HG03521 (cell line): ENCODE measurements around the gene TYK2.
A peak's percentile ranks its signal among the peaks of the same experiment; 100 is the strongest.
"Not testable (repeated sequence)": the region's sequence is repeated elsewhere in the genome, so short reads cannot be mapped to it uniquely, and the experiment has no call there.

Source experiments
- ATAC-seq: cut with Tn5 transposase; IDR thresholded peaks from one replicate; pipeline ENCODE4 v1.9.1; 2021; ENCODE audit warnings: mild to moderate bottlenecking, moderate library complexity; ENCODE audit not compliant: unreplicated experiment

TYK2 gene

DNA sequence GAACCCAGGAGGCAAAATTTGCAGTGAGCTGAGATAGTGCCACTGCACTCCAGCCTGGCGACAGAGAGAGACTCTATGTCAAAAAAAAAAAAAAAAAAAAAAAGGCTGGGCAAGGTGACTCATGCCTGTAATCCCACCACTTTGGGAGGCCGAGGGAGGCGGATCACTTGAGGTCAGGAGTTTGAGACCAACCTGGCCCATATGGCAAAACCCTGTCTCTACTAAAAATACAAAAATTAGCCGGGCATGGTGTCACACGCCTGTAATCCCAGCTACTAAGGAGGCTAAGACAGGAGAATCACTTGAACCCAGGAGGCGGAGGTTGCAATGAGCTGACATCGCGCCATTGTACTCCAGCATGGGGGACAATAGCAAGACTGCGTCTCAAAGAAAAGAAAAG, 43.6 kb downstream of the TYK2 start:
- not testable (repeated sequence) for ATAC-seq

DNA sequence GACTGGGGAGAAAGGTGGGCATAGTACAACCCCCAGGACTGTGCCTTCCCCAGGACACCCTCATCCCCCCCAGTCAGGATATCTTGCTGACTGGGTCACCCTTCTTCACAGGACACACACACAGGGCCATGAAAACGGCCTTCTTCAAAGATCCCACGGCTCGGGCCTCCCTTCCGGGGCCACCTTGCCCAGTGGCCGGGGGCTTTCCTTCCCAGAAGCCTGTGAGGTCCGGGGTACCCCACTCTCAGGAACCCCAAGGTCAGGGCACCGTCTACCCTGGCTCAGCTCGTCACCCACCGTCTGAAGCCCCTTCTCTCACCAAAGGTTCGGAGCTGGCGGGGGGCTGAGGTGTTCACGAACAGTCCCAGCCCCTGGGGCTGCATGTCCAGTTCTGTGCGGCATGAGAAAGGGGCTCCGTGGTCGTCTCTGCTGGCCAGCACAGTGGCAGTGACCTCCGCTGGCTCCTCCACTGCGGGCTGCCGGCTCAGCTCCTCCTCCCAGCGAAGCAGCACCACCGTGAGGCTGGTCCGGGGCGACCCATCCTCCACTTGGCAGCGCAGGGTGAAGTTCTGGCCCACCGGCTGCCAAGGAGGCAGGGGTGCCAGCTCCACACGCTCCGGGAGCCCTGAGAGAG, 44.9 kb downstream of the TYK2 start:
- no peak for ATAC-seq

DNA sequence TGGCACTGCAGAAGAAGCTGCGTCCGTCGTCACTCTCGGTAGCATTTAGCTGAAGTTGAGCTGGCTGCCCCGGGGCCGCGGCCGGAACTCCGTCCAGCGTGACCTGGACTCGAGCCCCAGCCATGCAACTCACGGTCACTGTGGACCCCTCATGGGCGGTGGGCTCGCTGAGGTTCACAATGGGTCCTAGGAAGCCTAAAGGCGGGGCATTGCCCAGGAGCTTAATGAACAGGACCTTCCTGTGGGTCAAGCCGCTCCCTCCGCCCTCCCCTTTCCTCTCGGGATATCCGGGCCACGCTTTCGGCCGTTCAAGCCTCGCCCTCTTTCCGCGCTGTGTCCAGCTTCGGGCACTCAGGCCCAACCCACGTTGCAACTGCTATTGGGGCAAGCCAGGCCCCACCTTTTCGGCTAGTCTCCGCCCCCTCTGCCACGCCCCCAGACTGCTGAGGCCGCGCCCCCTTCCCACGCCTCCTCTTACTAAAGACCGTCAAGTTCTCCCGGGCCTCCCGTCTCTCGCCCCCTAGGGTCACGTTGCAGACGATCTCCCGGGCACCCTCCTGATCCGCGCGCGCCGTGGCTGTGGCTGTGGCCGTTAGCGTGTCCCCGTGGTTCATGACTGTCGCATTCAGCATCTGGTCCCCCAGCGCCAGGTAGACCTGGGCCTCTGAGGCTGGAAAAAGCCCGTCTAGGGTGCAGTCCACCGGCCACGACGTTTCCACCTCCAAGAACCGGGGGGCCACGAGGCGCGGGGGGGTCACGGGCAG, 45.6 kb downstream of the TYK2 start:
- ATAC-seq = no peak

DNA sequence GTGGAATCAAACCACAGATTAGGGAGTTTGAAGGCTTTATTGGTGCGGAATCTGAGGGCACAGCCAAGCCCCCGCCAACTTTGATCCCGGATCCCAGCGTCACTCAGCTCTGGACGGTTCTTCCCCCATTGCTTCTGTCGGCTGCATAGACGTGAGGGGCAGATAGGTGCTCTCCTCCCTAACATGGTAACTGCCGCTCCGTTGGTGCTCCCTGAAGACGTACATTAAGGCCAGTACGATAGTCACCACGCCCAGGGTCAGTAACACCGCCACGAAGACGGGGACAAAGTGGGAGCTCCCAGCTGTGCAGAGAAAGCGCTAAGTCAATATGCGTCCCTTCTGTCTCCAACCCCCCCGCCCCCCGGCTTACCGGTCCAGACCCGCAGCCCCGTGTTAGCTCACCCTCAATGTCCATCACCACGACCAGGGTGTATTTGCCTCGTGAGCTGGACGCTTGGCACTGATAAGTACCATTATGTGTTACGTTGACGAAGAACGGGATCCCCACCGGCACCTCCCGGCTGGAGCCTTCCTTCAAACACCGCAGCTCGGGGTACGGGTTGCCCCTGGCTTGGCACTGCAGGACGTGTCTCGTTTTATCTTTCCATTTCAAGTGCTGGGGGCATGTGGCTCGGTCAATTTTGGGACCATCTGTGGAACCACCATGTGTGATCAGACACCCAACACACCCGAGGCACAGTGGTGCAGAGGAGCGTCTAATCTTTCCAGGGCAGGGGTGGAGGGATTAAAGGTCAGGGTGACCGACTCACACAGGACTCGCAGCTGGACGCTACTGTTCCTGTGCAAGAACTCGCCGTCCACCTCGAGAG, 46.4 kb downstream of the TYK2 start:
- no peak for ATAC-seq

DNA sequence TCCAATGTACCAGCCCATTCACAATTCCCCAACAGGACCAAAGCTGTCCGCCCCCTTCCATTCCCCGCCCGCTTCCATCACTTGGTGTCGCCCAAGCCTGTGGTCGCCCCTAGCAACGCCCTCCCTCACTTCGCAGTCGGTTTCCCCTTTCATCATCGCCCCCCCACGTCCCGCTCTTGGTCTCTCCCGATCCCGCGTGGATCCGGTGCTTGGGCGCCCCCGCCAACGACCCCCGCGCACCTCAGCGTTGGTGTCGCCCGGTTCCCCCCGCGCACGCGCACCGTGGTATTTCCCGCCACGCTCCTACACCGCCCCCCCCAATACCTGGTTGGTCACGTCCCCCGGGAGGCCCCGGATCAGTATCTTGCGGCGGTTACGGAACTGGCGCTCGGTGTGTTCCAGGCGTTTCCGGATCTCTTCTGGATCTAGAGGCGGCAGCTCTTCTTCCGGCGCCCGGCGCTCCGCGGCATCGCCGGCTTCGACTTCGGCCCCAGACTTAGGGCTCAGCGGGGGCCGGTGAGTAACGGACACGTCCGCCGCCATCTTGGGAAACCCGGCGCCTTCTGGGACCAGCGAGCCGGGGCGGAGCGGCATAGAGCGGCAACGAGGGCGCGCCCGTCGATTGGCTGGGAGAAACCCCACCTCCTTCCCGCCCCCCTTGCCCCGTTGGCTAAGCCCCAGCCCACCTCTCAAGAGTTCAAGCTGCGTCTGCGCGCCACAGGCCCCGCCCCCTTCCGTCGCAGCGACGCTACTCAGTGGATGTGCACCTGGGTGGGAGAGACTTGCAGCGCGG, 47.2 kb downstream of the TYK2 start, which contains the start of gene RAVER1:
Gene RAVER1, minus strand, starts transcription at position 565 of the 793 bp plus-strand sequence. Its CDS starts 22 bp downstream, at position 543.
- peak; percentile 82 for ATAC-seq

DNA sequence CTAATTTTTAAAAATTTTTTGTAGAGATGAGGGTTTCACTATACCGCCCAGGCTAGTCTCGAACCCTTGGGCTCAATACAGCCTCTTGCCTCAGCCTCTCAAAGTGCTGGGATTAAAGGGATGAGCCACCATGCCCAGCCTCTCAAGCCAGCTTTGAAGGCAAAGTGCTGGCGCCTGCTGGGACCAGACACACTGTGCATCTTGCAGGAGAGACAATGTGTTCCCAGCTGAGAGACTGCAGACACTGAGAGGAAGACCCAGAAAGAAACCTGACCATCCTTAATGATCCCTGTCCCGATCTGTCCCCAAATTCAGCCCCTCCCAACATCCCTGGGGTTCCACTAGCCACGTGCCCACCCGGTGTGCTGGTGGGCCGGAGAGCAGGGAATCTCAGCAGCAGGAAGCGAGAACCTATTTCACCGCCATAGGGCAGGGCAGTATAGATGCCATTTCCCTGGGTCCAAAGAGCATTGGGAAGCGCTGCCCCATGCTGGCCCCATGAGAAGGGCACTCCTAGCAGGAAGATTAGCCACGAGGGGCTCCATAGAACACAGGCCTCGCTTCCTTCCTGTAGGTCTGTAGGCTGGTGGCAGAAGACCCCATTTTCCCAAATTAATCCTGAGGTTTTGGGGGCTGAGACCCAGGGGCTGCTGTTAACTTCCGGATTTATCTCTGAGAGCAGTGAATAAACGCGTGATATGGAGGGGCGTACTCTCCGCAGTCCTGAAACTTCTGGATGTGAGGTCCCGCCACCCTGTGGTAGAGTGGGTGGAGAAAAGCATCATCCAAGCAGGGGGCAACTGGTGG, 48.0 kb downstream of the TYK2 start:
- ATAC-seq = no peak

DNA sequence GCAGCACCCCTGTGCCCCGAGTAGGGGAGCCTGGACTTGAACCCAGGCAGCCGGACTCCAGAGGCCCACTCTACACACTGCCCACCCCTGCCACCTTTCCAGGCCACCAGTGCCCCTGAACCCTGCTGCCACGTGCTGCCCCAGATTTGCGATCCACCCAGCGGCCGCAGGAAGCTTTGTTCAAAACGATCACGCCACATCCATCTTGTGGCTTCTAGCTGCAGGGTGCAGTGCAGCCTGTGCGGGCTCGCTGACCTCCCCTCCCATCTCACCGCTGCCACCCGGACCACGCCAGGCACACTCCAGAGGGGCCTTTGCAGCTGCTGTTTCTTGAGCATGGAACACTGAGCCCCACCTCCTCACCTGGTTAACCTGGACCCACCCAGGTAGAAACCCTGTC, 50.8 kb downstream of the TYK2 start:
- ATAC-seq = no peak

DNA sequence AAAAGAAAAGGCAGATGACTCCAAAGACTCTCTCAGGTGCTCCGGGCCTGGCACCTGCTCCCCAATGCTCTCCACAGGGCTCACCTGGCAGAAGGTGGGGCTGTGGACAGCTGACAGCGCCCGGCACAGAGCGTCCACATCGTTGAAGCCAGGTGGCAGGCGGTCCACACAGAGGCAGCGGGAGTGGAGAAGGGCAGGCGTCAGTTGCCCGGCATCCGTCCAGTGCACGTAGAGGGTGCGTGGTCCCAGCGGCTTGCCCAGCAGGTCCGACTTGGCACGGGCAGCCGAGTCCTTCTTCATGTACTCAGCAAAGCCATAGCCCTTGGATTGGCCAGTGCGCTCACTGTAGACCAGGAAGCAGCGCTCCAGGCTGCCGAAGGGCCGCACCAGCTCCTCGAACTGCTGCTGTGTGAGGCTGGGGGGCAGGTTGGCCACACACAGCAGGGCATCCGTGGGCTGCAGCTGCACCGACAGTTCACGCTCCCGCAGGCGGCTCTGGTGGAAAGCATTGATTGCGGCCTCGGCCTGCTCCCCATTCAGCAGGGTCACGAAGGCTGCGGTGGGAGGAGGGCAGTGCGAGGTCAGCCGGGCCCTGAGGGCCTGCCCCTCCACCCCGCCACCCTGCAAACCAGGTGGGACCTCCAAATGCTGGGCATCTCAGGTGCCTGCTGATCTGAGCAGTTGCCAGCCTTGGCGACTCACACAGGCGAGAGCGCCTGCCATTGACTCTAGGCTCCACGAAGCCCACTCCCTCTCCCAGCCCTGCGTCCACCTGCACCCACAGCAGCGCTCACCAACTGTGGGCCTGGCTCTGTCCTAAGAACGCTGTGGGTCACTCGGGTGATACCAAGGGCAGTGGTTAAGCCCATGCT, 51.6 kb downstream of the TYK2 start:
- ATAC-seq = no peak

DNA sequence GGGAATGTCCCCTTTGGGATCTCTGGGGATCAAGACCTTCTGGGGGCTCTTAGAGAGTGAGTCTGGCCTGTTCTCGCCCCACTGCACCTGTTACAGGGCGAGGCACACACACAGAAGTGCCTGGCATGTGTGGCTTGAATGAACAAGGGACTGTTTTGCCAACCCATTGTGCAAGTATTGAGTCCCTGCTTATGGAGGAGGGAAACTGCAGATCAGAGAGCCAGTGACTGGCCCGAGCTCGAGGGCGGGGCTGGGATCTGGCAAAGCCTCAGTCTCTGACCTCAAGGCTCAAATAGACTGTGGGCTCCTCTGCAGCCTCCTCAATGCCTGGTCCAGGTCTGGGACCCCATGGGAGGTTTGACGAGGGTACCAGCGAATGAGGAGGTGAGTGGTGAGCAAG, 52.6 kb downstream of the TYK2 start:
- ATAC-seq = no peak

DNA sequence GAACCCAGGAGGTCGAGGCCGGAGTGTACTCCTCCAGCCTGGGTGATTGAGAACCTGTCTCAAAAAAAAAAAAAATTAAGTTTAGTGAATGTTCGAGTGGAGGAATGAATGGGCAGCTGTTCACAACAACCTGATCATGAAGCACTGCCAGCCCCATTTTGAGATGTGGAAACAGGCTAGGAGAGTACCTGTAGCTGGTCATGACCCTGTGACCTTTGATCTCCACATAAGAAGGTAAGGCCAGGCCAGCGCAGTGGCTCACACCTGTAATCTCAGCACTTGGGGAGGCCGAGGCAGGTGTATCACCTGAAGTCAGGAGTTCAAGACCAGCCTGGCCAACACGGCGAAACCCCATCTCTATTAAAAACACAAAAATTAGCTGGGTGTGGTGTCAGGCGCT, 54.6 kb downstream of the TYK2 start:
- no peak for ATAC-seq

DNA sequence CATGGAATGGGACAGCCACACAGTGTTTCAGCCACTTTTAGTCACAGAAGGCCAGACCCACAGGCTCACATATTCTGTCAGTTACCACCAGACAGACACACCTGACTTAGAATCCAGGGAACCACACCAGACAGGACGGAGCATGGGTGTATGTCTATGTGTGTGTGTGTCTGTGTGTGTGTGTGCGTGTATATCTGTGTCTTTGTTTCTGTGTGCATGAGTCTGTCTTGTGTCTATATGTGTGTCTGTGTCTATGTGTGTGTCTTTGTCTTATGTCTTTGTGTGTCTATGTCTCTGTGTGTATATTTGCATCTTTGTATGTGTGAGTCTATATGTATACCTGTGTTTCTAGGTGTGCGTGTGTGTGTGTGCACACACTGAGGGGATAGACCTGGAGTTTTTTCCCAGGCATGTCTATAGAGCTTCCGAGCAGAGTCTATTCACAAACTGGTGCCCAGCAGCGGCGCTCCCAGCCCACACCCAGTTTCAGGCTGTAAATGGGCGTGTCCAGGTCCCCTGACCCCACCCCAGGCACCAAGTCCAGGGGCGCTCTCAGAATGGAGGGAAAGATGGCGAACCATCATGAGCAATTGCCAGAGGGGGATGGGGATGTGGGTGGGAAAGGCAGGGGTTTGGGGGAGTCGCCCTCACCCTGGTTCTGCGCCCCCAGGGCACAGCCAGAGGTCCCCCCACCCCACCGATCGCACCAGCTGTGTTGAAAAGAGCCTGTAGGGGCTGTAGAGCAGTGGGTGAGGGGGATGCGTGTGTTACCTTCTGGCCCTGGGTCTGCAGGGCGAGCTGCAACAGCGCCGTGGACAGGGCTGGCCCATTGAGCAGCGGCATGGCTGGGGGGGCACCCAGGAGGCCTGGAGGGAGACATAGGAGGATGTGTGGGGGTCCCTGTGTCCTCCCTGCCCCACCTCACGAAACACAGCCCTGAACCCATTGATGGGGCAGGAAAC, 58.2 kb downstream of the TYK2 start:
- no peak for ATAC-seq

DNA sequence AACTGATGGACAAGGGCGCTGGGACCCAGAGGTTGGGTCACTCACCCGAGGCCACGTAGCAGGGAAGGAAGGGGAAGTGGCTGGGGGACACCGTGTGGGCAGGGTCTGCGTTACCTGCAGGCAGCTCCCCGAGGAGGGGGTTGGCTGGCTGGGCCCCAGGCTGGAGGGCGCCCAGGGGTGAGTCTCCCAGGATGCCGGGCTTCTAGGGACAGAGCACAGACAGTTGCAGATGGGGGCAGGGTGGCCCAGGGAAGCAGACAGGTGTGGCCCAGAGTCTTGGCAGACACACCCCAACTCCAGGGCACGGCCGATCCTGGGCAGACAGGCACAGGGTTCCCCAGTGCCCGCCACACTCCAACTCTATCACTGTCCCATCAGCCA, 59.0 kb downstream of the TYK2 start:
- ATAC-seq = no peak

DNA sequence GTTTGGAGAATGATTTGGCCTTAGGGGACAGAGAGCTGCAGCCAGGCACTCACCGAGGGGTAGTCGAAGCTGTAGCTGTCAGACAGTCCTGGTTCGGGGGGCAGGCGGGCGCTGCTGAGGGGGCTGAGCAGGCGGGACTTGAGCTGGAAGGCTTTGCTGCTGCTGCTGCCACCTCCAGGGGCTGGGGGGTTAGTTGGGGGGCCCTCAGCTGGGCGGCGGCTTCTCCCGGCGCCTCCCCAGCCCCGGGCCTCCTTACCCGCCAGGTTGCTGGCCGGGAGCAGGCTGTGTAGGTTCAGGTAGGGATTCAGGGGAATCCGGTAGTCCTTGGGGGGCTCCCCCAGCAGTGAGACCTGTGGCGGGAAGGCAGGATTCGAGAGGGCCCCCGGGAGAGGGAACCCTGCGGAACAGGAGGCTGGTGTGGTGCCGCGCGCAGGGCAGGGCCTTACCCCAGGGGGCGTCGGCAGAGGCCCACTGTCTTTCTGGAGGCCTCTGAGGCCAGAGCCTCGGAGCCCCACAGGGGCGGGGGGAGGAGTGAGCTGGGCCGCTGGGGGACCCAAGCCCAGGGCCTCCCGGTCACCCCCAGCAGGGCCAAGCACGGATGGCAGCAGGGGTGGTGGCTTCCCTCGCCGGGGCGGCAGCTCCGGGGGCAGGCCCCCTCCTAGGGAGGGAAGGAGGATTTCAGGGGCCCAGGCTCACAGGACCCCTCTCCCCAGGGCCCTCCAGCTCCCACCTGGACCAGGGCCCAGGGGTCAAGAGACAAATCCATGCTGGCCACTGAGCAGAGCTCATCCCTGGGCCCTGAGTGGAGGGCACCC, 59.6 kb downstream of the TYK2 start:
- ATAC-seq = no peak

DNA sequence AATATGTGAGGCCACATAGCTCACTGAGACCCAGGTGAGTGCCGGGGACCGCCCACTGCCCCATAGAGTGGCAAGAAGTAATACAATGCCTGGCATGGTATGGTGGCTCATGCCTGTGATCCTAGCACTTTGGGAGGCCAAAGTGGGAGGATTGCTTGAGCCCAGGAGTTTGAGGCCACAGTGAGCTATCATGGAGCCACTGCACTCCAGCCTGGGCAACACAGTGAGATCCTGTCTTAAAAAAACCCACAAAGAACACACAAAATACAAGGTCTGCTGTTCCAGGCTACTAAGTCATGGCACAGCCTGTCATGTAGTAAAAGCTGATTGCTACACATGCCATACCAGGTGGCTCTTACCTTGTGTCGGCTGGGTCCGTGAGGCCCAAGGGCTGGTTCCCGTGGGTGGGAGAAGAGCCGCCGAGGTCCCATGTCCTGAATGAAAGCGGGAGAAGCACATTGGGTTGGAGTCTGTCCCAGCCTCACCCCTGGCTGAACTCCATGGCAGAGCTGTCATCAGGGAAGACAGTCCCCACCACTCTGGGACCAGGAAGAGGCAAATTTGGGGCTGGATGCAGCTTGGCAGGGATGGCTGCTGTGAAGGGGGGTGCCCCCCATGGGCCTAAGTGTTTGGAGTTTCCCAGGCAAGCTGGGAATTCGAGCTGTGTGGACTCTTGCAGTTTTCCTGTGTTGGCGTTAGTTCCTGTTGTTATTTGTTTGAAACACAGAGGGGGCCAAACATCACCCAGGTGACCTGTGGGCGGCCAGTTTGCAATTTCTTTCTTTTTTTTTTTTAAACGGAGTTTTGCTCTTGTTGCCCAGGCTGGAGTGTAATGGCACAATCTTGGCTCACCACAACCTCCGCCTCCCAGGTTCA, 61.3 kb downstream of the TYK2 start:
- ATAC-seq = no peak

DNA sequence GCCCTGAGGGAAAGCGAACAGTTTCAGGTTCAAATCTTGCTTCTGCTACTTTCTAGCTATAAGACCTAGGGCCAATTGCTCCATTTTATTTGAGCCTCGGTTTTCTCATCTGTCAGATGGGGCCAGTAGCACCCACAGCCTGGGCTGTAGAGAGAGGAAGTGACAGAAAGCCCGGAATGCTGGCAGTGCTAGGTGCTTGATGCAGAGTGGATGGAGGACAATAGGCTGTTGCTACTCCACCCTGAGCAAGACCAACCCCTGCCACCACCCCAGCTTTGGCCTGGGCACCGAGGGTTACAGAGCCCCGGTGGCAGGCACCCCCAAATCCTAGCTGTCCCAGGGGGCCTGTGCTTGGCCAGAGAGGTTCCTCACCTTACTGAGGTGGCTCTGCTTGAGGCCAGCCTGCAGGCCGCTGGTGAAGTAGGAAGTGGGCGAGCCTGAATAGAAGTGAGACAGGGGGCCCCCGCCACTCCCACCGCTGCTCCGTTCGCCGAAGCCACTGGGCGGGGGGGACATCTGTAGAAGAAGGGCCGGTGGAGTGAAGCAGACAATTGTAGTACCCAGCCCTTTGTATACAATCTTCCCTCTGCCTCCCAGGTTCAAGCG, 62.4 kb downstream of the TYK2 start:
- ATAC-seq = no peak
